ENCODE data around the gene CTPS1.

DNA sequence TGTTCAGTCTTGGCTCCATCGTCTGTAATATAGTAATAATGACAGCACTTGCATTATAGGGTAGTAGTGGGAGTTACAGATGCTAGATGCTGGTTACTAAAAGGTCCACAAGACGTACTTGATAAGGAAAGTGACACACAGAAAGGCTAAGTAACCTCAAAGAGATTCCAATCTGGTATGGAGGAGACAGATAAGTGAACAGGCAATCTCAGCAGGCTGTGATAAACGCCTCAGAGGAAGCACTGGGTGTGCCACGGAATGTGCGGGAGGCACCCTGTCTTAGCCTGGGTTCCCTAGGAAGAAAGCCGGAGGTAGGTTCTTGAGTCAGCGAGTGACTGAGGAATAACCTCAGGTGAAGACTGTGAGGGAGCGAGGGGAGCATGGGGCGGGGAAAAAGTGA is 4.6 kb upstream of the CTPS1 start:
- TF ChIP-seq, protein P1, sequence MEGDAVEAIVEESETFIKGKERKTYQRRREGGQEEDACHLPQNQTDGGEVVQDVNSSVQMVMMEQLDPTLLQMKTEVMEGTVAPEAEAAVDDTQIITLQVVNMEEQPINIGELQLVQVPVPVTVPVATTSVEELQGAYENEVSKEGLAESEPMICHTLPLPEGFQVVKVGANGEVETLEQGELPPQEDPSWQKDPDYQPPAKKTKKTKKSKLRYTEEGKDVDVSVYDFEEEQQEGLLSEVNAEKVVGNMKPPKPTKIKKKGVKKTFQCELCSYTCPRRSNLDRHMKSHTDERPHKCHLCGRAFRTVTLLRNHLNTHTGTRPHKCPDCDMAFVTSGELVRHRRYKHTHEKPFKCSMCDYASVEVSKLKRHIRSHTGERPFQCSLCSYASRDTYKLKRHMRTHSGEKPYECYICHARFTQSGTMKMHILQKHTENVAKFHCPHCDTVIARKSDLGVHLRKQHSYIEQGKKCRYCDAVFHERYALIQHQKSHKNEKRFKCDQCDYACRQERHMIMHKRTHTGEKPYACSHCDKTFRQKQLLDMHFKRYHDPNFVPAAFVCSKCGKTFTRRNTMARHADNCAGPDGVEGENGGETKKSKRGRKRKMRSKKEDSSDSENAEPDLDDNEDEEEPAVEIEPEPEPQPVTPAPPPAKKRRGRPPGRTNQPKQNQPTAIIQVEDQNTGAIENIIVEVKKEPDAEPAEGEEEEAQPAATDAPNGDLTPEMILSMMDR (IDR thresholded peaks at IDR 0.05), result no peak
- TF ChIP-seq POLR2A (IDR thresholded peaks at IDR 0.05), result no peak

All from gastroesophageal sphincter (tissue), 3 donors.